Measurements from ENCODE around the gene MLH3.

GRCh38 chr14:74980731-74981461 lies 70.4 kb downstream of the MLH3 start:
- TF ChIP-seq, protein P1, sequence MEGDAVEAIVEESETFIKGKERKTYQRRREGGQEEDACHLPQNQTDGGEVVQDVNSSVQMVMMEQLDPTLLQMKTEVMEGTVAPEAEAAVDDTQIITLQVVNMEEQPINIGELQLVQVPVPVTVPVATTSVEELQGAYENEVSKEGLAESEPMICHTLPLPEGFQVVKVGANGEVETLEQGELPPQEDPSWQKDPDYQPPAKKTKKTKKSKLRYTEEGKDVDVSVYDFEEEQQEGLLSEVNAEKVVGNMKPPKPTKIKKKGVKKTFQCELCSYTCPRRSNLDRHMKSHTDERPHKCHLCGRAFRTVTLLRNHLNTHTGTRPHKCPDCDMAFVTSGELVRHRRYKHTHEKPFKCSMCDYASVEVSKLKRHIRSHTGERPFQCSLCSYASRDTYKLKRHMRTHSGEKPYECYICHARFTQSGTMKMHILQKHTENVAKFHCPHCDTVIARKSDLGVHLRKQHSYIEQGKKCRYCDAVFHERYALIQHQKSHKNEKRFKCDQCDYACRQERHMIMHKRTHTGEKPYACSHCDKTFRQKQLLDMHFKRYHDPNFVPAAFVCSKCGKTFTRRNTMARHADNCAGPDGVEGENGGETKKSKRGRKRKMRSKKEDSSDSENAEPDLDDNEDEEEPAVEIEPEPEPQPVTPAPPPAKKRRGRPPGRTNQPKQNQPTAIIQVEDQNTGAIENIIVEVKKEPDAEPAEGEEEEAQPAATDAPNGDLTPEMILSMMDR (IDR thresholded peaks at IDR 0.05) = no peak
- TF ChIP-seq EZH2 (IDR thresholded peaks at IDR 0.05) (no peak), EZH2phosphoT487 (IDR thresholded peaks at IDR 0.05) (no peak)

All from neural progenitor cell (in vitro differentiated cells).